Fibroblast of skin of back (primary cell): Measurements from ENCODE around the gene MAN2A2.
"Not testable (repeated sequence)": the region's sequence is repeated elsewhere in the genome, so short reads cannot be mapped to it uniquely, and the experiment has no call there.

Experiments
- DNase-seq: peaks from one replicate; pipeline ENCODE4 v3.0.0-alpha.2; 2013

The MAN2A2 gene

DNA sequence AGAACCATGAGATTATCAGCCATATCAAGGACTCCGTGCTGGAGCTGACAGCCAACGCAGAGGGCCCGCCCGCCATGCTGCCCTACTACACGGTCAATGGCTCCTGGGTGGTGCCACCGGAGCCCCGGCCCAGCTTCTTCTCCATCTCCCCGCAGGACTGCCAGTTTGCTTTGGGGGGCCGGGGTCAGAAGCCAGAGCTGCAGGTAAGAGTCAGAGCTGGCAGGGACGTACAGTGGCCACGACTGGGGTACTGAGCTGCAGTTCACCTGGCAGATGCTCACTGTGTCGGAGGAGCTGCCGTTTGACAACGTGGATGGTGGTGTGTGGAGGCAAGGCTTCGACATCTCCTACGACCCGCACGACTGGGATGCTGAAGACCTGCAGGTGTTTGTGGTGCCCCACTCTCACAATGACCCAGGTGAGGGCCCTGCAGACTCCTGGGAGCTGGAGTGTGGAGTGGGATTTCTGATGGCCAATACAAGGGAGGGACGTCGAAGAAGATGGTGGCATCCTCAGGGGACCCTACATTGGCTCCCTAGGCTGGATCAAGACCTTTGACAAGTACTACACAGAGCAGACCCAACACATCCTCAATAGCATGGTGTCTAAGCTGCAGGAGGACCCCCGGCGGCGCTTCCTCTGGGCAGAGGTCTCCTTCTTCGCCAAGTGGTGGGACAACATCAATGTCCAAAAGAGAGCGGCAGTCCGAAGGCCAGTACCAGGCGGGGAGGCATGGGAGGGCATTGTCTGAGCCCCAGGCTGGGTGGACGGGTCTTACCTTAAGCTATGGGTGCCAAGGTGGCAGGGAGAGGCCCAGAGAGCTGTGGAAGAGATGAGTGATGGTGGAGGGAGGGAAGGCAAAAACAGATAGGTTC lies 2.4 kb downstream of the MAN2A2 start:
- no peak for DNase-seq

GRCh38 chr15:90906181-90906849 lies 3.2 kb downstream of the MAN2A2 start:
- no peak for DNase-seq

DNA sequence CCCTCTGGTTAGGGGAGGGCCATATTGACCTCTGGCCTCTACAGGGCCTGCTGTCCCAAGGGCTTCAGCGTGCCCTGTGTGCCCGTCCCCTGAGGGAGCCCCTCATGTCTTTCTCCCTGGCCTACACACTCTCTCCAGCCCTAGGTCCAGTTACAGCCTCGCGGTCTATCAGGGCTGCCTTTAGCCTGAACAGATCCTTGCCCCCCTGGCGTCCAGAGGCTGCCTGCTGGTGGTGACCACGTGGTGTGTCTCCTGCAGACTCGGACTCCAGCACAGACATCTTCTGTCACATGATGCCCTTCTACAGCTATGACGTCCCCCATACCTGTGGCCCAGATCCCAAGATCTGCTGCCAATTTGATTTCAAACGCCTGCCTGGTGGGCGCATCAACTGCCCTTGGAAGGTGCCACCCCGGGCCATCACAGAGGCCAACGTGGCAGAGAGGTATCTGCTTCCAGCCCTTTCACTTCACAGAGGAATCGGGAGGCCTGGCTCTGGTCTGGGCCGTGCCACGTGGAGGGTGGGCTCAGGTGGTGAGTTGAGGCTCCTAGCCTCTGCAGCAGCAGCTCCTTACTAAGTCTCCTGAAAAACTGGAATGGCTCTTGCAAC lies 4.1 kb downstream of the MAN2A2 start:
- DNase-seq: no peak

DNA sequence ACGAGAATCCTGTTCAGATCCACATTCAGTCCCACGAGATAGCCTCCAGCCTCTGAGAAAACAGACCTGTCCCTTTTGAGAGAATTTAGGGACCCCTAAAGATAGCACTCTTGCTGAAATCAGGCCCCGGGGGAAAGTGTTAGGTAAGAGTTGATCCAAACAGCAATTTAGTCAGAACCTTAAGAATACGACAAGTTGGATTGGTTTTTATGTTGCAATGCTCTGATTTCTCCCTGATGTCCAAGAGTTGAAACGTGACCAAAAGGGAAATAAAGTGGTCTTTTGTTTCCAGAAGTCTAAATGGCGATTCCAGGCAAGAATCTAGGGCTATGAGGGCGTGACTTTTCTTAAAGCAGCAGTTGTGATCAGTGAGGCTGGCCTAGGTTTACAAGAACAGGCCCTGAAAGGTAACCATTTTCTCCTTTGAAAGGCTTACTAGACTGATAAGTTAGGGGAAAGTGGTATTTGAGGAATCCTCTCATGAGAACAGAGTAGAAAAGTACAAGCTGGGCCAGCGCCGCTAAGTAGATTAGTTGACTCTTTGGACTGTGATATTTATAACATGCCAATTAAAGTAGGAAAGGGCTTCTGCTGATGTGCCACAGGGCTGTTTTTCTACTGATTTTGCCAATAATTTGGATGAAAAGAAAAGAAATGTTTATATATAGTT lies 4.9 kb downstream of the MAN2A2 start:
- no peak for DNase-seq

DNA sequence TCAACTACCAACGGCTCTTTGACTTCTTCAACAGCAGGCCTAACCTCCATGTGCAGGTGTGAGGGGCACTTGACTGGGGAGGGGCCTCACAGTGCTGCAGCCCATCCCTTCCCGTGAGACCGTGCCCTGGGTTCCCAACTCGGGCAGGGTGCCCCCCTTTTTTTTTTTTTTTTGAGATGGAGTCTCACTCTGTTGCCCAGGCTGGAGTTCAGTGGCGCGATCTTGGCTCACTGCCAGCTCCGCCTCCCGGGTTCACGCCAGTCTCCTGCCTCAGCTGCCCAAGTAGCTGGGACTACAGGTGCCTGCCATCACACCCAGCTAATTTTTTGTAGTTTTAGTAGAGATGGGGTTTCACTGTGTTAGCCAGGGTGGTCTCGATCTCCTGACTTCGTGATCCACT lies 6.3 kb downstream of the MAN2A2 start:
- not testable (repeated sequence) for DNase-seq

GRCh38 chr15:90909976-90910375 lies 6.9 kb downstream of the MAN2A2 start:
- no peak for DNase-seq

- no peak for DNase-seq
Measured at GRCh38 chr15:90910441-90911301, 7.6 kb downstream of the MAN2A2 start.

GRCh38 chr15:90911302-90911623 lies 8.2 kb downstream of the MAN2A2 start:
- no peak for DNase-seq

GRCh38 chr15:90911906-90912769 lies 9.0 kb downstream of the MAN2A2 start:
- no peak for DNase-seq

GRCh38 chr15:90912770-90913075 lies 9.6 kb downstream of the MAN2A2 start:
- DNase-seq: no peak

DNA sequence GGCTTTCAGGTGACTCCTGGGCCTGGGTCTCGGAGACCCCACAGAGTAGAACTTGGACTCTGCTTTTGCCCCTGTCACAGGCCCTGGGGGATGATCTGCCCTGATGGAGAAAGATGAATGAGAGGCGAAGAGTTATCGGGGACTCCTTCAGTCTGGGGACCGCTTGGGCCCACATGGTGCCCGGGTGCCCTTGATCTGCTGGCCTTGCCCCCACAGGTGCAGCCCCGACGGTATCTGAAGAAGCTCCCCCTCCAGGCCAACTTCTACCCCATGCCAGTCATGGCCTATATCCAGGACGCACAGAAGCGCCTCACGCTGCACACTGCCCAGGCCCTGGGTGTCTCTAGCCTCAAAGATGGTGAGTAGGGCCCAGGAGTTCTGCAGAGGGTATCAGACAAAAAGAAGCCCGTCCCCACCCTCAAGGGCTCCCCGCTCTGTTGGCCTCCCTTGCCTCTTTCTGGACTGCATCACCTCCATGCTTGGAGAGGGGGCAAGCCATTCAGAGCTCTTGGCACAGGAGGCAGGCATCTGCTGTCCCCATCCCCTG lies 10.4 kb downstream of the MAN2A2 start:
- no peak for DNase-seq

DNA sequence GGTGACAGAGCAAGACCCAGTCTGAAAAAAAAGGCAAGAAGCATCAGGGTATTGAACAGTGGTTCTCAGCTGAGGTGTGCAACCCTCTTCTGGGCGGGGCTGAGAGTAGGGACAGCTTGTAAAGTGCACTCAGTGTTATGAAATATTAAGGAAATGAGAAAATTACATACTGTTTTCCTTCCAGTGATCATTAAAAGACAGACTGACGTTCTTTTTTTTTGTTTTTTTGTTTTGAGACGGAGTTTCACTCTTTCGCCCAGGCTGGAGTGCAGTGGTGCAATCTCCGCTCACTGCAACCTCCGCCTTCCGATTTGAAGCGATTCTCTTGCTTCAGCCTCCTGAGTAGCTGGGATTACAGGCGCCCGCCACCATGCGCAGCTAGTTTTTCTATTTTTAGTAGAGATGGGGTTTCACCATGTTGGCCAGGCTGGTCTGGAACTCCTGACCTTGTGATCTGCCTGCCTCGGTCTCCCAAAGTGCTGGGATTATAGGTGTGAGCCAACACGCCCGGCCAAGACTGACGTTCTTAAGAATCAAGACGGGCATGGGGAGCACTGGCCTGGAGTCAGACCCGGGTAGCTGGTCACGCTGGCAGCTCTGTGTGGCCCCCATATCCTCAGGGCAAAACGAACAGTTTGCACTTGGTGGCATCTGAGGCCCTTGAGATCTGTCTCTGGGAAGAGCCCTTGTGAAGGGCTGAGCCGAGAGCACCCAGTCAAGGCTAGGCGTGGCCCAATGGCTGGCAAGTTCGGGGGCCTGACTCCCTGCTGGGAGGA lies 11.4 kb downstream of the MAN2A2 start:
- no peak for DNase-seq

DNA sequence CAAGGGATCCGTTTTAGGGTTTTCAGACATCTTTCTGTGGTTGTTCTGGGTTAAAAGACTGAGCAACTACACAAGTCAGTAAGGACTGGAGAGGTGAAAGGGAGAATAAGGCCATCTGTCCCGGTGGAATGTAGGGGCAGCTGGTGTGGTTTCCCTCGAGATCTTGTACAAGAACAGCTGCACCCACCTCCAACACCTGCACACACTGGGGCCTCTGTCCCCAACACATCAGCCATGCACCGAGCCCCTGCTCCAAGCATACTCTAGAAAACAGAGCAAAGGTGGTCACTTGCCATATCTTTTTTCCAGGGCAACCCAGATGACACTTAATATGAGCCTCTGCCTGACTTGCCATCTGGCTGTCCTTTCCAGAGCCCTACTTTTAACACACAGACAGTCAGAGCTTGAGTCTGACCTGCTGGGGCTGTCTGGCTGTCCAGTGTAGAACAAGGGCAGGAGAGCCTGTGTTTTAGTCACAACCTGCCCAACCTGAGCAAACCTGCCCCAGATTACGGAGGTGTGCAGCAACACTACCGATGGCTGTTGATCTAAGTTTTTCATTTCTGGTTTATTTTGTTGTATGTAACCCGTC lies 12.2 kb downstream of the MAN2A2 start:
- DNase-seq: no peak

- DNase-seq: no peak
Measured at GRCh38 chr15:90915808-90916440, 12.8 kb downstream of the MAN2A2 start.

GRCh38 chr15:90916461-90916860 lies 13.4 kb downstream of the MAN2A2 start:
- no peak for DNase-seq

DNA sequence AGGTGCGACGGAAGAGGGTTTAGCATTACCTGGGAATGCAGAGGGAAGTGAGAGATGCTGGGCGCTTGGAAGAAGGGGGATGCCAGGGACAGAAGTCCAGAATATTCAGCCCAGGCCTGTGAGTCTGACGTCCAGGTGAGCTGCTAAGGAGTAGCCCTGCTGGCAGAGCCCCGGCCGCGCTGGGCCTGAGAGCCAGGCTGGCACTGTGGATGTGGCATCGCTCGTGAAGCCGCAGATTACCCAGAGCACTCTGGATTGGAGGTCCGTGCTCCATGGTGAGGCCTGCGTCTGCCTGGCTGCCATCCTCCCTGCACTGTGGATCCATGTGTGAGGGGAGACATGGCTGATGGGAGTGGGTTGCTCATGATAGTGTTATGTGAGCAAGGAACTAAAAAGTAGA lies 14.5 kb downstream of the MAN2A2 start:
- no peak for DNase-seq

DNA sequence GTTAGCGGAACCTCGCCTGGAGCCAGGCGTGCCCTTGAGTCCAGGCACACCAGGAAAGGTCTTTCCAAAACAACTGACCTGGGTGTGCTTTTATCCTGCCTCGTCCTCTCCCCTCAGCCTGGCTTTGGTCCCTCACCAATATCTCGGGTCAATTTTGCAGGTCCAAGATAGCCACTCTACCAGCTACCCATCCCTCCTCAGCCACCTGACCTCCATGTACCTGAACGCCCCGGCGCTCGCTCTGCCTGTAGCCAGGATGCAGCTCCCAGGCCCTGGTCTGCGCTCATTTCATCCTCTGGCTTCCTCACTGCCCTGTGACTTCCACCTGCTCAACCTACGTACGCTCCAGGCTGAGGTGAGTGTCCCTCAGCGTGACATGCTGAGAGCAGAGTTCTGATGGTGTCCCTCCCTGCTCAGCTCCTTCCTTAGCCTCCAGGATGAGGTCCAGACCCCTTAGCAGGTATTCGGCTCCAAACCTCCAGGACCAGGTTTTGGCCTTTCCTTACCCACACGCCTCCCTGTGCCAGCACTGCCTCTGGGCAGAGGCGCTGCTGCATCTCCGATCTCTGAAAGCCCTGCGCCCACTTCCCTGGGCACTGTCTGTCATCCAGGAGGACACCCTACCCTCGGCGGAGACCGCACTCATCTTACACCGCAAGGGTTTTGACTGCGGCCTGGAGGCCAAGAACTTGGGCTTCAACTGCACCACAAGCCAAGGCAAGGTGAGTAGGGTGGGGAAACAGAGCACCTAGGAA lies 15.1 kb downstream of the MAN2A2 start:
- no peak for DNase-seq

DNA sequence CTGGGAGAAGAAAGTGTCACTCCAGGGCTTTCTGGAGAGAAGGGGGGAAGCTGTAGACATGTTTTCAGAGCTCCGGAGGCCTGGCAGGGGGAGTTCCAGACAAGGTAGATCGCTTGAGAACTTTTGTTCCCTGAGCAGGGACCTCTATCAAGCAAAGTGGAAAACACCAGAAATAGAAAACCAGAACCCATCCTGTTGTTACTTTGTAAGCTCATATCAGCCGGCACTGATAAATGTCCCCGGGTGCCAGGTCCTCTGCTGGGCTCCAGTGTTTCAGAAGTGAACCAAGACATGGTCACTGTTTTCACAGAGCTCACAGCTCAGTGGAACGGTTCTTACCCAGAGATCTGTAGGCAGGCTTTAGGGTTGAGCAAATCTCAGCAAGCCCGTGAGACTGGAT lies 15.7 kb downstream of the MAN2A2 start:
- no peak for DNase-seq

DNA sequence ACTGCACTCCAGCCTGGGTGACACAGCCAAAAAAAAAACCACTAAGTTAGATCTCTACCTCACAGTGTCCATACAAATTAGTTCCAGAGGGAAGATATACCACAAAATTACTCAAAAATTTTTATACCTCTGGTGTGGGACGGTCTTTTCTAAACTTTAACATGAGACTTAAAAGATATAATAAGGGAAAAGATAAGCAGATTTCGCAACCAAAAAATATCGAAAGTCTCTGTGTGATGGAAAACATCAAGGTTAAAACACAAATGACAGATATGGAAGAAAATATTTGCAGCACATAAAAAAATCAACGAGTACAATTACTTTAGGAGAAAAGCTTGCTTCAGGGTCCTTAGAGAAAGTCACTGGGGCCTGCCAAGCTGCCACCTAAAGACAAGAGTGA lies 18.8 kb downstream of the MAN2A2 start:
- DNase-seq: no peak
